ENCODE data around the gene TXNDC2.

DNA sequence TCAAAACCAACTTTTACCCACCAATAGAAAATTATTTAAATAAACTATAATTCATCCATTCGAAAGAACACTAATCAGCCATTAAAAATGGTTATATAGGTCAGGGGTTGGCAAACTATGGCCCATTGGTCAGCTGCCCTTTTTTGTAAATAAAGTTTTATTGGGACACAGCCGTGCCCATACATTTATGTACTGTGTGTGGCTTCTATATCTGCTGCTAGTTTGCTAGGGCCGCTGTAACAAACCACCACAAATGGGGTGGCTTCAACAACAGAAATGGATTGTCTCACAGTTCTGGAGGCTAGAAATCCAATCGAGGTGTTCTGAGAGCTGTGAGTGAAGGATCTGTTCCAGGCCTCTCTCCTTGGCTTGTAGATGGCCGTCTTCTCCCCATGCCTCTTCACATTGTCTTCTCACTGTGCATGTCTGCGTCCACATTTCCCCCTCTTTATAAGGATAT, 7.0 kb upstream of the TXNDC2 start:
- TF ChIP-seq, protein P1, sequence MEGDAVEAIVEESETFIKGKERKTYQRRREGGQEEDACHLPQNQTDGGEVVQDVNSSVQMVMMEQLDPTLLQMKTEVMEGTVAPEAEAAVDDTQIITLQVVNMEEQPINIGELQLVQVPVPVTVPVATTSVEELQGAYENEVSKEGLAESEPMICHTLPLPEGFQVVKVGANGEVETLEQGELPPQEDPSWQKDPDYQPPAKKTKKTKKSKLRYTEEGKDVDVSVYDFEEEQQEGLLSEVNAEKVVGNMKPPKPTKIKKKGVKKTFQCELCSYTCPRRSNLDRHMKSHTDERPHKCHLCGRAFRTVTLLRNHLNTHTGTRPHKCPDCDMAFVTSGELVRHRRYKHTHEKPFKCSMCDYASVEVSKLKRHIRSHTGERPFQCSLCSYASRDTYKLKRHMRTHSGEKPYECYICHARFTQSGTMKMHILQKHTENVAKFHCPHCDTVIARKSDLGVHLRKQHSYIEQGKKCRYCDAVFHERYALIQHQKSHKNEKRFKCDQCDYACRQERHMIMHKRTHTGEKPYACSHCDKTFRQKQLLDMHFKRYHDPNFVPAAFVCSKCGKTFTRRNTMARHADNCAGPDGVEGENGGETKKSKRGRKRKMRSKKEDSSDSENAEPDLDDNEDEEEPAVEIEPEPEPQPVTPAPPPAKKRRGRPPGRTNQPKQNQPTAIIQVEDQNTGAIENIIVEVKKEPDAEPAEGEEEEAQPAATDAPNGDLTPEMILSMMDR (IDR thresholded peaks at IDR 0.05), result no peak
- no peak for TF ChIP-seq EZH2 (IDR thresholded peaks at IDR 0.05)
- no peak for TF ChIP-seq EZH2phosphoT487 (IDR thresholded peaks at IDR 0.05)

Data from neural progenitor cell (in vitro differentiated cells).